SK-N-SH treated with all-trans-retinoic acid at 6 μM for 48 hours (cell line): ENCODE data around the gene EPS8L3.

ENCODE experiments used
- ATAC-seq: fragments of 200-7000 bp; cut with Tn5 transposase; 3 replicates; pipeline ENCODE4 v1.9.1; 2020; ENCODE audit warnings: mild to moderate bottlenecking, moderate library complexity
- ARNTL ChIP-seq: fragments of 450-650 bp; formaldehyde crosslinking; IDR thresholded peaks from 2 replicates; pipeline ENCODE4 v1.5.0; 2020; ENCODE audit warnings: low read depth, mild to moderate bottlenecking, moderate library complexity, borderline replicate concordance
- BACH2 ChIP-seq: fragments of 250-450 bp; sonication (Bioruptor Pico); IDR thresholded peaks from 2 replicates; pipeline ENCODE4 v1.9.0; 2021; ENCODE audit warnings: mild to moderate bottlenecking, borderline replicate concordance
- CREB5 ChIP-seq: fragments of 250-450 bp; sonication (Bioruptor Pico); IDR thresholded peaks from 2 replicates; pipeline ENCODE4 v1.5.1; 2020; ENCODE audit warnings: low read depth, mild to moderate bottlenecking, moderate library complexity
- CSRNP3 ChIP-seq: fragments of 250-450 bp; sonication (Bioruptor Pico); IDR thresholded peaks from 2 replicates; pipeline ENCODE4 v1.5.1; 2021; ENCODE audit warnings: mild to moderate bottlenecking, moderate library complexity
- ESRRG ChIP-seq: fragments of 250-450 bp; sonication (Bioruptor Pico); IDR thresholded peaks from 2 replicates; pipeline ENCODE4 v1.6.1; 2021; ENCODE audit warnings: mild to moderate bottlenecking
- GLIS3 ChIP-seq: fragments of 250-450 bp; sonication (Bioruptor Pico); IDR thresholded peaks from 2 replicates; pipeline ENCODE4 v1.5.0; 2020; ENCODE audit warnings: mild to moderate bottlenecking, moderate library complexity
- ISL1 ChIP-seq: fragments of 250-450 bp; sonication (Bioruptor Pico); IDR thresholded peaks from 2 replicates; pipeline ENCODE4 v2.1.2; 2022; ENCODE audit warnings: mild to moderate bottlenecking, moderate library complexity
- OSR1 ChIP-seq: fragments of 250-450 bp; sonication (Bioruptor Pico); IDR thresholded peaks from 2 replicates; pipeline ENCODE4 v1.8.0; 2022; ENCODE audit warnings: moderate library complexity, mild to moderate bottlenecking, inconsistent platforms
- PATZ1 ChIP-seq: fragments of 250-450 bp; sonication (Bioruptor Pico); IDR thresholded peaks from 2 replicates; pipeline ENCODE4 v1.8.0; 2020; ENCODE audit warnings: mild to moderate bottlenecking, moderate library complexity, borderline replicate concordance
- POU6F1 ChIP-seq: fragments of 250-450 bp; sonication (Bioruptor Pico); IDR thresholded peaks from 2 replicates; pipeline ENCODE4 v1.8.0; 2021; ENCODE audit warnings: low read depth, mild to moderate bottlenecking, moderate library complexity, borderline replicate concordance
- PPARA ChIP-seq: fragments of 250-450 bp; sonication (Bioruptor Pico); IDR thresholded peaks from 2 replicates; pipeline ENCODE4 v1.5.0; 2020; ENCODE audit warnings: mild to moderate bottlenecking, borderline replicate concordance
- RARB ChIP-seq: fragments of 250-450 bp; sonication (Bioruptor Pico); IDR thresholded peaks from 2 replicates; pipeline ENCODE4 v1.8.0; 2021; ENCODE audit warnings: mild to moderate bottlenecking, moderate library complexity
- SNAI2 ChIP-seq: fragments of 250-450 bp; sonication (Bioruptor Pico); IDR thresholded peaks from 2 replicates; pipeline ENCODE4 v1.5.0; 2020; ENCODE audit warnings: mild to moderate bottlenecking, moderate library complexity
- TCF4 ChIP-seq: fragments of 250-450 bp; sonication (Bioruptor Pico); IDR thresholded peaks from 2 replicates; pipeline ENCODE4 v1.8.0; 2021; ENCODE audit warnings: mild to moderate bottlenecking, moderate library complexity, borderline replicate concordance
- TOX ChIP-seq: fragments of 250-450 bp; sonication (Bioruptor Pico); IDR thresholded peaks from 2 replicates; pipeline ENCODE4 v1.8.0; 2021; ENCODE audit warnings: mild to moderate bottlenecking, moderate library complexity, borderline replicate concordance
- TSHZ2 ChIP-seq: fragments of 250-450 bp; sonication (Bioruptor Pico); IDR thresholded peaks from 2 replicates; pipeline ENCODE4 v1.5.0; 2020; ENCODE audit warnings: mild to moderate bottlenecking, moderate library complexity
- ZC3H10 ChIP-seq: fragments of 250-450 bp; sonication (Bioruptor Pico); IDR thresholded peaks from 2 replicates; pipeline ENCODE4 v1.5.1; 2021; ENCODE audit warnings: mild to moderate bottlenecking, moderate library complexity
- ZFP3 ChIP-seq: fragments of 250-450 bp; sonication (Bioruptor Pico); IDR thresholded peaks from 2 replicates; pipeline ENCODE4 v1.5.0; 2020; ENCODE audit warnings: mild to moderate bottlenecking, moderate library complexity
- ZFP30 ChIP-seq: fragments of 450-650 bp; formaldehyde crosslinking; IDR thresholded peaks from 2 replicates; pipeline ENCODE4 v1.5.0; 2022; ENCODE audit warnings: mild to moderate bottlenecking, moderate library complexity
- ZNF70 ChIP-seq: fragments of 450-650 bp; formaldehyde crosslinking; IDR thresholded peaks from 2 replicates; pipeline ENCODE4 v1.5.0; 2020; ENCODE audit warnings: mild to moderate bottlenecking, moderate library complexity
- ZNF8 ChIP-seq: fragments of 450-650 bp; formaldehyde crosslinking; IDR thresholded peaks from 2 replicates; pipeline ENCODE4 v1.5.0; 2020; ENCODE audit warnings: mild to moderate bottlenecking, moderate library complexity

The EPS8L3 gene

GRCh38 chr1:109794319-109795132, 30.8 kb upstream of the EPS8L3 start (continued):
- no peak for TF ChIP-seq PATZ1
- no peak for TF ChIP-seq BACH2

GRCh38 chr1:109793486-109794318, 30.0 kb upstream of the EPS8L3 start:
- no peak for TF ChIP-seq SNAI2 (CRISPR knock-in tag)
- no peak for TF ChIP-seq ESRRG (CRISPR knock-in tag)
- no peak for TF ChIP-seq ARNTL (CRISPR knock-in tag)
- TF ChIP-seq CSRNP3 (CRISPR knock-in tag) = no peak
- no peak for TF ChIP-seq RARB (CRISPR knock-in tag)
- peak; percentile 10 for ATAC-seq

- TF ChIP-seq CREB5 (CRISPR knock-in tag) = no peak
- TF ChIP-seq GLIS3 = no peak
- no peak for TF ChIP-seq PATZ1
- TF ChIP-seq ZC3H10 (CRISPR knock-in tag) = no peak
- TF ChIP-seq TSHZ2 (CRISPR knock-in tag) = no peak
- TF ChIP-seq TCF4 (CRISPR knock-in tag) = no peak
- TF ChIP-seq ARNTL (CRISPR knock-in tag) = no peak
- no peak for TF ChIP-seq SNAI2 (CRISPR knock-in tag)
- no peak for TF ChIP-seq ISL1
- TF ChIP-seq POU6F1 (CRISPR knock-in tag) = no peak
- TF ChIP-seq OSR1 = no peak
- no peak for TF ChIP-seq ZNF8 (CRISPR knock-in tag)
- TF ChIP-seq ZFP3 (CRISPR knock-in tag) = no peak
- TF ChIP-seq TOX (CRISPR knock-in tag) = no peak
- no peak for TF ChIP-seq ZFP30 (CRISPR knock-in tag)
- no peak for TF ChIP-seq ZNF70 (CRISPR knock-in tag)
- TF ChIP-seq PPARA (CRISPR knock-in tag) = no peak
- no peak for TF ChIP-seq BACH2
- TF ChIP-seq, all 23 proteins: peak for 0
- ATAC-seq = no peak
Measured at GRCh38 chr1:109793089-109793485, 29.4 kb upstream of the EPS8L3 start.
